RPMI7951 (cell line): ENCODE measurements around the gene HERPUD1. TPM values are rescaled to one million over a fixed set of nuclear protein-coding genes. Genes with fewer than 3 reads are reported as not detected.

Experiments
- DNase-seq: peaks from one replicate; pipeline ENCODE4 v3.0.0-alpha.2; 2012; ENCODE audit warnings: low read depth
- total RNA-seq: library from RNA; depleted of rRNA; stranded (reverse); fragments of >200 nt; shearing (Covaris generic); gene quantifications from 2 replicates; pipeline ENCODE4 v1.2.3, GENCODE V29; 2014

Gene HERPUD1
- total RNA-seq, 1 experiment from 2014 or later = 98.9 TPM

- peak; percentile 69 for DNase-seq
Measured at GRCh38 chr16:56910654-56911539, 21.0 kb upstream of the HERPUD1 start.

DNA sequence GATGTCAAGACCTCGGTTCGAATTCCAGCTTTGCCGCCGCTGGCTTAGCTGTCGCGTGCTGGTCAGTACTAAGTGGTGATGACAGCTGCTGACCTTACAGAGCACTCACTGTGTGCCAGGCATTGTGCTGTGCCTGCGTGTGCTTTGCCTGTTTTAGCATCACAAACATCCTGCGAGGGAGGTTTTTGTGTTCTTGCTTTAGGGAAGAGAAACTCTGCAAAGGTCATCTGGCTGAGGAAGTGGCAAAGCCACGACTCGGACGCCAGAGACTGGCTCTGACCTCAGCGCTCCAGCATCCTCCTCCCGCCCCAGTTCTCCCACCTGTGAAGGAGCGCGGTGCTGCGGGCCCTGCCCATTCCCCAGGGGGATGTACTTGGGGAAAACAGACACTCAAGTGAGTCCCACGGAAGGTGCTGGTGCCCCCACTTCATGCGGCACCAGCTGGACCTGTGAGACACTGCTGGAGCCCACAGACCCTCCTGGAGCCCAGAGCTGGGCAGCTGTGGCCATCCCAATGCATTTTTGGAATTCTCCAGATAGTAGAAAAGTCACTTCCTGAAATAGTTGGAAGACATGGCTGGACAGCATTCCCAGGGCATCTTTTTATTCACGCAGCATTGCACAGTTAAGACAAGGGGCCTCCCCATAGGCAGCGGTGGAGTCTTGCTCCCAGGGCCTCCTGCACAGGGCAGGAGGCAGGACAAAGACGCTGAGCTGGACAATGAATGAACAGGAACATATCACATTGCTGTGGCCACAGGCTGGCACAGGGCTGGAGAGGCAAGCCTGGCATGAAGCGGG lies 20.0 kb upstream of the HERPUD1 start:
- DNase-seq = peak; percentile 61

GRCh38 chr16:56912746-56913708 lies 18.9 kb upstream of the HERPUD1 start:
- DNase-seq = peak; percentile 47

GRCh38 chr16:56914896-56915295 lies 17.0 kb upstream of the HERPUD1 start:
- DNase-seq = no peak

GRCh38 chr16:56915336-56916119 lies 16.4 kb upstream of the HERPUD1 start:
- no peak for DNase-seq

DNA sequence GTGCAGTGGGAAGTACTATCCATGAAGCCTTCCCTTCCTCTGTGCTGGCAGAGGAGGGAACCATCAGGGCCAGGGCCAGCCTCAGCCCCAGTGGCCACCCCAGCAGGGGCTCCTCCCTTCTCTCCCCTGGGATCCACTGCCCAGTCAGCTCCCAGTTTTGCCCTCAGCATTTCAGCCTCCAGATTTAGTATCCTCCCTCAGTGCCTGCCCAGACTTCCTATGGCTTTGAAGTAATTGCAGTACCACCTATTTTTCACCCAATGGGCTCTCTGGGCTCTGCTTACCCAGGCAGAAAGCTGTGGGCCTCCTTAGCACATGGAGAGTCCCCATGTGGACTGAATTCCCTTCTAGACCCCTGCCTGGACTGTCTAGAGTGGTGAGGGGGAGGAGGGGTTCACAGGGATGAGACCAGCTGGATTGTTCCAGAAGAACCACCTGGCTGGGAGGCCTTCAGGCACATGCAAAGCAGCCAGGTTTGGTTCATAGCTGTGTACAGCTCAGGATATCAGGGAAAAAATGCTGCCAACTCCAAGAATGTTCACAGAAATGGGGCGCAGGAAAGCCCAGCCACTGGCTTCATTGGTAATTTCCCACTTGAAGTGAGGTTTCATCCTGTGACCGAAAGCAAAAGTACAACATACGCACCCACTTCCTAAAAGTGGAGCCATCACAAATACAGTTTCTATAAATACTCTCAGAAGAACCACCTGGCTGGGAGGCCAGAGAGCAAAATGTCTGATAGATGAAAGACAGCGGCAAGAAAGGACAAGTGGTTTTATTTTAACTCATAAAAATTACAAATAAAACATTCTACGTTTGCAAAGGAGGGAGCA lies 15.2 kb upstream of the HERPUD1 start:
- no peak for DNase-seq

DNA sequence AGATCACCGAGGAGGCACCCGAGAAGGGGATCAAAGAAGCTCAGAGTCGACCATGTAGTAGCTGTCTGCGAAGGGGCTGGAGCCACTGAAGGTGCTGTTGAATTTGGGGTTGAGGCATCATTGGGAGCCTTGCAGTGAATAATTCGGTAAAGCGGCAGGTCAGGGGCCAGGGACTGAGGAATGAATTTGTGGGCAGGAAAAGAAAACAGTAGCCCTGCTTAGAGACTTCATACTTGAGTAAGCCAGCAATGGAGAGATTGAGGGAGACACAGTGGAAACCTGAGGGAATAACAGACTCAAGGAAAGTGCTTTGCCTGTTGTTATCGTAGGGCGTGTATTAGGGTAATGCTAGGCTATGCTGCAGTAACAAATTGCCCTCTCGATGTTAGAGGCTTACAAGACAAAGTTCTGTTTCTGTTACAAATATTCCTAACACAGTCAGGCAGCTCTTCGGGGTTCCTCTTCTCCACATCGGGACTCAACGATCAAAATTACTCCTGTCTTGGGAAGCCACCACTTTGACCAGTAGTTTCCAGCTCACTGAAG lies 13.4 kb upstream of the HERPUD1 start:
- no peak for DNase-seq

- DNase-seq = no peak
Measured at GRCh38 chr16:56919099-56919800, 12.7 kb upstream of the HERPUD1 start.

DNA sequence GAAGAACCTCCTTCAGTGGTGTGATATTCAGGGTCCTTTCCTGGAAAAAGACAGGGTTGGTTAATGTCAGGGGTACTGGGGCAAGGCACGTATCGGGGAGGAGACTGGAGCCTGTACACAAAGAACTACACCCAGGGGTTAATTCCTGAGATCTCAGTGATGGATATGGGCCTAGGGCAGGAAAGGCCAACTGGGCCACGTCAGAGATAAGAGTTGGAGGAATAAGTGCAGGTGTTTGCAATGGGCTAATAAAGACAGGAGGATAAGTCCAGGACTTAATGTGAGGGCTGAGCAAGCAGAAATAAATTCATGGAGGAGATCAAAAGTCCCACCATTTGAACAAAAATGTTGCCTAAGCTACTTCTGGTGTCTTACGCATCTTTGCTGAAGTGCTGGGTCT lies 10.4 kb upstream of the HERPUD1 start:
- no peak for DNase-seq

GRCh38 chr16:56923481-56924091 lies 8.4 kb upstream of the HERPUD1 start:
- no peak for DNase-seq

DNA sequence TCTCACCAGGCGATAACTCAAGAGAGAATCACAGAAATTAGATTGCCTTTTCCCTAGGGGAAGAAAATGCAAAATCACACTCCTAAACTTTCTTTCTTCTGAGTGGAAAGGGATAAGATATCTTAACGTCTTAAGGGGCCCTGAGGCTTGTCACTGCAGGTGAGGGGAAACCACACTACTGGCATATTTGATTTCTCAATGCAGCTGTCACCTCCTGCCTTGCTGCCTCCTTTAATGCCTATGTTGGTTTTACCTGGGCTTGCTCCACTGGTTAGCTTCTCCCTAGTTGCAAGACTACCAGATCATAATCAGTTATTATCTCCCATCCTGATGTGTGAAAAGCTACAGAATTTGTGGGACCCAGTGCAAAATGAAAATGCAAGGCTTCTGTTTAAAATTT lies 4.5 kb upstream of the HERPUD1 start:
- DNase-seq = no peak

DNA sequence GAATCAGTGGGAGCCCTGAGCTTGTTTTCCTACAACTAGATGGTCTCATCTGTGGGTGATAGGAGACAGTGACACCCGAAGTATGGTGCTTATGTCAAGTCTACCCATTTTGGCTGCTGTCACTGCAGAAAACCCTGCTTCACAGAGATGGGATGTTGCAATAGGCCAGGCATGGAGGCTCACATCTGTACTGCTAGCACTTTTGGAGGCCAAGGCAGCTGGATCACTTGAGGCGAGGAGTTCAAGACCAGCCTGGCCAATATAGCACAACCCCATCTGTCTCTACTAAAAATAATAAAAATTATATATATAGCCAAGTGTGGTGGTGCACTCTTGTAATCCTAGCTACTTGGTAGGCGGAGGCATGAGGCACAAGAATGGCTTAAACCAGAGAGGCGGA lies 2.3 kb upstream of the HERPUD1 start:
- no peak for DNase-seq

- DNase-seq = no peak
Measured at GRCh38 chr16:56930486-56931270, 1.3 kb upstream of the HERPUD1 start.

- peak; percentile 31 for DNase-seq
Measured at GRCh38 chr16:56931271-56931891, 561 bp upstream of the HERPUD1 start.

DNA sequence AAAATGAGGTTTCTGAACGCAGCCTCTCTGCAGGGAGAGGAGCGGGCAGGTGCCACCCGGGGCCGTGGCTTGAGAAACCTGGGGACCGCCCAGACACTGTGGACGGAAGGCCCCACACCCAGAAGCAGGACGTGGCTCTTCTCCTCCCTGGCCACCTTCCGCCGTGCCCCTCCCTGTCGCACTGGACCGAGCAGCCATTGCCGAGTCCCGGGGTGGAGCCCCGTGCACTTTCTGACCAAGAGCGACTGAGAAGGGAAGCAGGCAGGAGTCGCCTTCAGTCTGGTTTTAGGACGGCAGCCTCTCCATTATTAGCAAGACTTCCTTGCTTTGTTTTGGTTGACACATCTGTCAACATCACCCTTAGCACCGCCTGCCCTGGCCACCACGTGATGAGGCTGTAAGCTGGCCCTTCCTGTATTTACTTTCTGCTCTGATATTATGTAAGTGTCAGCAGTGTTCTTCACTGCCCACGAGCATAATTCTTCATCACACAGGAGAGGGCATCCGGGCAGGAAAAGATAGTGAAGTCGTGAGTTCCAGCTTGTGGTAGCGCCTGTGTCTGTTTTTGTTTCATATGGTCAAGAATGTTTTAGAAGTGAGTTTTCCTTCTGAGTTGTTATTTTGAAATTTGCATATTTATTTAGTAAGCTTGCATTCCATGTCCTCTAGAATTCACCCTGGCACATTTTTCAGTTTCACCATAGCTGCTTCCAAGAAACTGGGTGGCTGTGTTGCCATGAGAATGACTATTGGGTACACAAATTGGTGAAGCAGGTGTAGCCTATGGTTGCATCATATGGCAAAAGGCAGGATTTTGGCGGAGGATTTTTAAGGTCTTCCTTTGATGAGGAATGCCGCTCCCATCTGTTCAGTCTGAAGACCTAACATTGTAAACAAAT lies 1.0 kb downstream of the HERPUD1 start:
- peak; percentile 74 for DNase-seq
